ENCODE results near the gene ARHGAP25. TPM values are rescaled to one million over a fixed set of nuclear protein-coding genes. Genes with fewer than 3 reads are reported as not detected.
A peak's percentile ranks its signal among the peaks of the same experiment; 100 is the strongest.

ARHGAP25 gene
- total RNA-seq, 1 donor: under 0.01 TPM

- DNase-seq (ENCODE audit: insufficient read length, low spot score, missing footprints): no peak
- Histone ChIP-seq H3K4me2 (ENCODE audit: insufficient read depth, low read length) (peak overlapping the region; percentile 58), H3K4me1 (ENCODE audit: insufficient read depth, low read length) (peaks cover 32% of the 10 kb centered on the region), H2AFZ (ENCODE audit: low read length) (peak overlapping the region; percentile 81), H3K36me3 (ENCODE audit: insufficient read depth, low read length) (no peaks in the 10 kb centered on the region), H3K4me3 (ENCODE audit: insufficient read depth, low read length) (peak overlapping the region; percentile 19), H3K9me3 (ENCODE audit: low read depth, low read length) (no peaks in the 10 kb centered on the region), H3K27me3 (ENCODE audit: insufficient read depth, low read length) (no peaks in the 10 kb centered on the region), H3K27ac (ENCODE audit: low read depth, low read length) (peak overlapping the region; percentile 76), H4K20me1 (ENCODE audit: insufficient read depth, low read length) (no peaks in the 10 kb centered on the region), H3K79me2 (ENCODE audit: insufficient read depth, low read length) (no peaks in the 10 kb centered on the region)
- TF ChIP-seq CTCF (IDR thresholded peaks at IDR 0.05; ENCODE audit: extremely low read depth, low read depth, low read length): no peak
Measured at GRCh38 chr2:68832233-68832869, 97.7 kb downstream of the ARHGAP25 start.

GRCh38 chr2:68833162-68833561 is 98.6 kb downstream of the ARHGAP25 start:
- DNase-seq (ENCODE audit: insufficient read length, low spot score, missing footprints): no peak
- H3K4me3 ChIP-seq (ENCODE audit: insufficient read depth, low read length): no peak overlapping the region
- no peaks in the 10 kb centered on the region for H4K20me1 ChIP-seq (ENCODE audit: insufficient read depth, low read length)
- H3K79me2 ChIP-seq (ENCODE audit: insufficient read depth, low read length): no peaks in the 10 kb centered on the region
- H3K4me1 ChIP-seq (ENCODE audit: insufficient read depth, low read length): peaks cover 32% of the 10 kb centered on the region
- no peaks in the 10 kb centered on the region for H3K27me3 ChIP-seq (ENCODE audit: insufficient read depth, low read length)
- no peak overlapping the region for H3K27ac ChIP-seq (ENCODE audit: low read depth, low read length)
- no peak overlapping the region for H3K4me2 ChIP-seq (ENCODE audit: insufficient read depth, low read length)
- no peaks in the 10 kb centered on the region for H3K36me3 ChIP-seq (ENCODE audit: insufficient read depth, low read length)
- H2AFZ ChIP-seq (ENCODE audit: low read length): no peak overlapping the region
- TF ChIP-seq CTCF (IDR thresholded peaks at IDR 0.05; ENCODE audit: extremely low read depth, low read depth, low read length): no peak
- H3K9me3 ChIP-seq (ENCODE audit: low read depth, low read length): no peaks in the 10 kb centered on the region

- Histone ChIP-seq H3K9me3 (ENCODE audit: low read depth, low read length) (no peaks in the 10 kb centered on the region), H3K79me2 (ENCODE audit: insufficient read depth, low read length) (no peaks in the 10 kb centered on the region), H3K4me3 (ENCODE audit: insufficient read depth, low read length) (no peak overlapping the region), H3K4me2 (ENCODE audit: insufficient read depth, low read length) (no peak overlapping the region), H4K20me1 (ENCODE audit: insufficient read depth, low read length) (no peaks in the 10 kb centered on the region), H2AFZ (ENCODE audit: low read length) (no peak overlapping the region), H3K4me1 (ENCODE audit: insufficient read depth, low read length) (peaks cover 17% of the 10 kb centered on the region), H3K36me3 (ENCODE audit: insufficient read depth, low read length) (no peaks in the 10 kb centered on the region), H3K27ac (ENCODE audit: low read depth, low read length) (no peak overlapping the region), H3K27me3 (ENCODE audit: insufficient read depth, low read length) (no peaks in the 10 kb centered on the region)
- TF ChIP-seq CTCF (IDR thresholded peaks at IDR 0.05; ENCODE audit: extremely low read depth, low read depth, low read length): no peak
- DNase-seq (ENCODE audit: insufficient read length, low spot score, missing footprints): no peak
Measured at GRCh38 chr2:68834737-68835376, 100.2 kb downstream of the ARHGAP25 start.

GRCh38 chr2:68835621-68836020 is 101.0 kb downstream of the ARHGAP25 start:
- no peak for DNase-seq (ENCODE audit: insufficient read length, low spot score, missing footprints)
- no peak for TF ChIP-seq CTCF (IDR thresholded peaks at IDR 0.05; ENCODE audit: extremely low read depth, low read depth, low read length)

More at GRCh38 chr2:68835621-68836020, 101.0 kb downstream of the ARHGAP25 start:
- Histone ChIP-seq H3K4me2 (ENCODE audit: insufficient read depth, low read length) (no peak overlapping the region), H3K9me3 (ENCODE audit: low read depth, low read length) (no peaks in the 10 kb centered on the region), H2AFZ (ENCODE audit: low read length) (no peak overlapping the region), H3K36me3 (ENCODE audit: insufficient read depth, low read length) (no peaks in the 10 kb centered on the region), H3K4me1 (ENCODE audit: insufficient read depth, low read length) (peaks cover 16% of the 10 kb centered on the region), H3K79me2 (ENCODE audit: insufficient read depth, low read length) (no peaks in the 10 kb centered on the region), H3K4me3 (ENCODE audit: insufficient read depth, low read length) (no peak overlapping the region), H3K27me3 (ENCODE audit: insufficient read depth, low read length) (no peaks in the 10 kb centered on the region), H4K20me1 (ENCODE audit: insufficient read depth, low read length) (no peaks in the 10 kb centered on the region), H3K27ac (ENCODE audit: low read depth, low read length) (no peak overlapping the region)

Measured in osteoblast (primary cell).